Measurements from ENCODE around the gene BLM. TPM values are rescaled to one million over a fixed set of nuclear protein-coding genes. Genes with fewer than 3 reads are reported as not detected.

The BLM gene
- total RNA-seq, 1 experiment from 2014 or later: 41.3 TPM

- H2AFZ ChIP-seq (ENCODE audit: low read length): no peak overlapping the region
- Mint-ChIP-seq H3K4me1 (no peaks in the 10 kb centered on the region), H3K27ac (no peak overlapping the region), H3K27me3 (ENCODE audit: low read depth) (peaks cover 2% of the 10 kb centered on the region), H3K9me3 (peaks cover 3% of the 10 kb centered on the region in 2 experiments; a peak in 1 of 5 replicates), H3K36me3 (ENCODE audit: insufficient read depth in 1 of 3, low read depth in 3 of 3) (no peaks in the 10 kb centered on the region), H3K4me3 (no peak overlapping the region; a peak in 1 of 5 replicates)
- H3K23ac ChIP-seq (ENCODE audit: insufficient read length, low read depth, low read length): no peak overlapping the region
- H2BK12ac ChIP-seq (ENCODE audit: insufficient read length, low read depth, low read length): no peak overlapping the region
- H3K18ac ChIP-seq (ENCODE audit: insufficient read length, low read depth, low read length): no peak overlapping the region
- no peak overlapping the region for H3K56ac ChIP-seq (ENCODE audit: insufficient read length, low read depth, low read length)
- H3K14ac ChIP-seq (ENCODE audit: insufficient read depth, low read length): no peak overlapping the region
- no peak overlapping the region for H3K9ac ChIP-seq (ENCODE audit: extremely low read depth, insufficient read length, low read length)
- no peak overlapping the region for H2AK5ac ChIP-seq (ENCODE audit: insufficient read length, low read length)
- H3K9me3 ChIP-seq (ENCODE audit: control insufficient read depth, low read depth, low read length): no peaks in the 10 kb centered on the region
- no peaks in the 10 kb centered on the region for H4K20me1 ChIP-seq (ENCODE audit: control insufficient read depth, insufficient read depth, insufficient read length)
- no peak overlapping the region for H2BK15ac ChIP-seq (ENCODE audit: low read depth, low read length)
- H4K8ac ChIP-seq (replicated peaks; ENCODE audit: insufficient read length, low read depth, low read length): no peak overlapping the region
- H2BK5ac ChIP-seq (ENCODE audit: insufficient read length, low read length): no peak overlapping the region
- no peak overlapping the region for H4K5ac ChIP-seq (ENCODE audit: insufficient read length, low read depth, low read length)
- H3K4me2 ChIP-seq (ENCODE audit: insufficient read depth, insufficient read length, low read length): no peak overlapping the region
- DNase-seq: no peak
- no CpG with 5 or more reads among the region's 3 CpGs for WGBS (ENCODE audit: extremely low coverage, insufficient read length, low lambda C conversion rate)
- TF ChIP-seq CTCF (conservative IDR thresholded peaks at IDR 0.05): no peak
- H4K91ac ChIP-seq (ENCODE audit: insufficient read length, low read depth, low read length): no peak overlapping the region
- no peak overlapping the region for H3T11ph ChIP-seq (ENCODE audit: low read length)
- H2BK20ac ChIP-seq (ENCODE audit: low read depth, low read length, poor library complexity, severe bottlenecking): no peak overlapping the region
- no peak overlapping the region for H2BK120ac ChIP-seq (ENCODE audit: low read depth, low read length, poor library complexity, severe bottlenecking)
- H3K79me2 ChIP-seq (ENCODE audit: insufficient read depth, low read length): no peaks in the 10 kb centered on the region
- H3K27me3 ChIP-seq (ENCODE audit: insufficient read depth, low read length): no peaks in the 10 kb centered on the region
- no peaks in the 10 kb centered on the region for H3K4me1 ChIP-seq (ENCODE audit: insufficient read depth, low read length)
- H3K79me1 ChIP-seq (ENCODE audit: insufficient read depth, low read depth, low read length, poor library complexity, severe bottlenecking): no peaks in the 10 kb centered on the region
- H3K23me2 ChIP-seq (ENCODE audit: insufficient read length, low read depth, low read length, poor library complexity, severe bottlenecking): no peaks in the 10 kb centered on the region
- H3K4ac ChIP-seq (ENCODE audit: low read depth, low read length): no peak overlapping the region
- H3K27ac ChIP-seq (ENCODE audit: insufficient read length, low read depth, low read length): no peak overlapping the region
Measured at GRCh38 chr15:90674476-90674875, 42.7 kb upstream of the BLM start.

Measured in H9 (cell line).